Smooth muscle cell (in vitro differentiated cells): ENCODE results near the gene RAI14. TPM values are rescaled to one million over a fixed set of nuclear protein-coding genes. Genes with fewer than 3 reads are reported as not detected.

Experiments used
- DNase-seq: peaks from one replicate; lab custom pipeline; 2025; ENCODE audit not compliant: unreplicated experiment; lab: John Stamatoyannopoulos, UW
- H2AFZ ChIP-seq: fragments of 200-600 bp; sonication (generic); 2 replicates; pipeline ENCODE4 v1.6.0; 2016; ENCODE audit warnings: antibody characterized with exemption, low read depth, mild to moderate bottlenecking
- H3F3A ChIP-seq: fragments of 200-600 bp; sonication (generic); 2 replicates; pipeline ENCODE4 v1.6.0; 2017; ENCODE audit warnings: antibody characterized with exemption, low read depth
- H3K27ac ChIP-seq: fragments of 200-600 bp; sonication (generic); 2 replicates; pipeline ENCODE4 v1.5.1; 2016; ENCODE audit warnings: low read depth, mild to moderate bottlenecking
- H3K27me3 ChIP-seq: fragments of 200-600 bp; sonication (generic); 2 replicates; pipeline ENCODE4 v1.6.1; 2016; ENCODE audit warnings: low read depth, mild to moderate bottlenecking
- H3K36me3 ChIP-seq: fragments of 200-600 bp; sonication (generic); 2 replicates; pipeline ENCODE4 v1.5.1; 2016; ENCODE audit warnings: low read depth
- H3K4me1 ChIP-seq: fragments of 200-600 bp; sonication (generic); 2 replicates; pipeline ENCODE4 v1.5.1; 2016; ENCODE audit warnings: low read depth
- H3K4me2 ChIP-seq: fragments of 200-600 bp; sonication (generic); 2 replicates; pipeline ENCODE4 v1.6.0; 2016; ENCODE audit warnings: mild to moderate bottlenecking
- H3K4me3 ChIP-seq: fragments of 200-600 bp; sonication (generic); 2 replicates; pipeline ENCODE4 v1.5.1; 2016; ENCODE audit warnings: mild to moderate bottlenecking
- H3K79me2 ChIP-seq: fragments of 200-600 bp; sonication (generic); 2 replicates; pipeline ENCODE4 v1.6.0; 2016; ENCODE audit warnings: low read depth, mild to moderate bottlenecking
- H3K9ac ChIP-seq: fragments of 200-600 bp; sonication (generic); 2 replicates; pipeline ENCODE4 v1.6.0; 2016; ENCODE audit warnings: low read depth
- H3K9me3 ChIP-seq: fragments of 200-600 bp; sonication (generic); replicated peaks from 2 replicates; pipeline ENCODE4 v1.5.1; 2016; ENCODE audit warnings: low read depth
- H4K20me1 ChIP-seq: fragments of 200-600 bp; sonication (generic); 2 replicates; pipeline ENCODE4 v1.6.0; 2016; ENCODE audit warnings: low read depth
- whole genome bisulfite sequencing: methylation state at CpG from one replicate; pipeline ENCODE4 v1.1.7; 2016; ENCODE audit warnings: low lambda C conversion rate; 5-methylcytosine and 5-hydroxymethylcytosine counted together
- polyA plus RNA-seq: library from polyadenylated mRNA; unstranded; fragments of >200 nt; fragmentation: Nextera tagmentation; extraction: Ambion mirVana; gene quantifications from 2 replicates; pipeline ENCODE4 v1.2.1, GENCODE V29; 2016
- total RNA-seq: library from RNA; depleted of rRNA; stranded (reverse); fragments of >200 nt; gene quantifications from 2 replicates; pipeline ENCODE4 v1.2.3, GENCODE V29; 2014
- TF ChIP-seq, protein P1 (sequence below): fragments of 200-600 bp; sonication (generic); IDR thresholded peaks from 2 replicates; pipeline ENCODE4 v1.5.1; 2017; ENCODE audit warnings: borderline replicate concordance, mild to moderate bottlenecking, antibody characterized with exemption; ENCODE audit not compliant: insufficient read depth, poor library complexity, severe bottlenecking

The RAI14 gene
- total and polyA plus RNA-seq, 2 experiments from 2014 or later: 111 to 209 TPM

GRCh38 chr5:34863946-34864345 lies 207.8 kb downstream of the RAI14 start:
- WGBS: 65% methylated on average over 3 of the region's 3 CpGs
- TF ChIP-seq, protein P1, sequence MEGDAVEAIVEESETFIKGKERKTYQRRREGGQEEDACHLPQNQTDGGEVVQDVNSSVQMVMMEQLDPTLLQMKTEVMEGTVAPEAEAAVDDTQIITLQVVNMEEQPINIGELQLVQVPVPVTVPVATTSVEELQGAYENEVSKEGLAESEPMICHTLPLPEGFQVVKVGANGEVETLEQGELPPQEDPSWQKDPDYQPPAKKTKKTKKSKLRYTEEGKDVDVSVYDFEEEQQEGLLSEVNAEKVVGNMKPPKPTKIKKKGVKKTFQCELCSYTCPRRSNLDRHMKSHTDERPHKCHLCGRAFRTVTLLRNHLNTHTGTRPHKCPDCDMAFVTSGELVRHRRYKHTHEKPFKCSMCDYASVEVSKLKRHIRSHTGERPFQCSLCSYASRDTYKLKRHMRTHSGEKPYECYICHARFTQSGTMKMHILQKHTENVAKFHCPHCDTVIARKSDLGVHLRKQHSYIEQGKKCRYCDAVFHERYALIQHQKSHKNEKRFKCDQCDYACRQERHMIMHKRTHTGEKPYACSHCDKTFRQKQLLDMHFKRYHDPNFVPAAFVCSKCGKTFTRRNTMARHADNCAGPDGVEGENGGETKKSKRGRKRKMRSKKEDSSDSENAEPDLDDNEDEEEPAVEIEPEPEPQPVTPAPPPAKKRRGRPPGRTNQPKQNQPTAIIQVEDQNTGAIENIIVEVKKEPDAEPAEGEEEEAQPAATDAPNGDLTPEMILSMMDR: no peak
- no peak overlapping the region for H2AFZ ChIP-seq

GRCh38 chr5:34865091-34865490 lies 209.0 kb downstream of the RAI14 start:
- H3K4me1 ChIP-seq: no peaks in the 10 kb centered on the region
- no peak overlapping the region for H3K9ac ChIP-seq
- H3K27me3 ChIP-seq: no peaks in the 10 kb centered on the region
- no peak overlapping the region for H3K4me3 ChIP-seq
- no peaks in the 10 kb centered on the region for H4K20me1 ChIP-seq
- 97% methylated on average over 2 of the region's 2 CpGs for WGBS
- no peaks in the 10 kb centered on the region for H3F3A ChIP-seq
- H3K27ac ChIP-seq: no peak overlapping the region
- H3K36me3 ChIP-seq: no peaks in the 10 kb centered on the region
- H3K79me2 ChIP-seq: no peaks in the 10 kb centered on the region
- TF ChIP-seq, protein P1: no peak
- H2AFZ ChIP-seq: no peak overlapping the region
- no peak overlapping the region for H3K4me2 ChIP-seq
- no peak for DNase-seq
- no peaks in the 10 kb centered on the region for H3K9me3 ChIP-seq

More at GRCh38 chr5:34863946-34864345, 207.8 kb downstream of the RAI14 start:
- no peak overlapping the region for H3K4me2 ChIP-seq
- H3K9me3 ChIP-seq: no peaks in the 10 kb centered on the region
- no peak overlapping the region for H3K27ac ChIP-seq
- H4K20me1 ChIP-seq: no peaks in the 10 kb centered on the region
- H3K9ac ChIP-seq: no peak overlapping the region
- no peak overlapping the region for H3K4me3 ChIP-seq
- no peaks in the 10 kb centered on the region for H3K4me1 ChIP-seq
- DNase-seq: no peak
- no peaks in the 10 kb centered on the region for H3K27me3 ChIP-seq
- no peaks in the 10 kb centered on the region for H3K36me3 ChIP-seq
- H3F3A ChIP-seq: no peaks in the 10 kb centered on the region
- no peaks in the 10 kb centered on the region for H3K79me2 ChIP-seq

DNA sequence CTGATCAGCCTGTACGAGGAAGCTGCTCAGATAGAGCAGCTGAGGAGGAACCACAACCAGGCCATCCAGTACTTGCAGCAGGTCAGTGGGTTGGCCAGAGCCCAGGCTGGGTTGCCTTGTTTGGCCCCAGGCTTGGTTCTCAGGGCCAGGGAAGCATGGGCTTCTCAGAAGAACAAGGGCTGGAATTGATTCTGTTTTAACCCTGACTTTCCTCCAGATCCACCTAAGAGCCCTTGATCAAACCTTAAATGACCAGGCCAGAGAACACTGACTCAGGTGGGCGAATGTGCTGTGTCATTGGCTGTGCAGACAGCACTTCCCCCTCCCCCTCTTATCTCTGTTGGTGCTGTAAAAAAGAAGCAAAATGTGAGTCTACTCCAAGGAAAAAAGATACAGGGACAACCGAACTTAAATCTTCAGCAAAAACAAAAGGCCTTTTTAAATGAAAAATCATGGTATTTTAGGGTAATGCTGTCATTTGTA lies 210.9 kb downstream of the RAI14 start:
- Histone ChIP-seq H3K36me3 (no peaks in the 10 kb centered on the region), H3K27ac (no peak overlapping the region), H3K9me3 (no peaks in the 10 kb centered on the region), H4K20me1 (no peaks in the 10 kb centered on the region), H3K27me3 (no peaks in the 10 kb centered on the region), H3F3A (no peaks in the 10 kb centered on the region), H3K79me2 (no peaks in the 10 kb centered on the region), H2AFZ (no peak overlapping the region), H3K9ac (no peak overlapping the region), H3K4me2 (no peak overlapping the region), H3K4me1 (no peaks in the 10 kb centered on the region), H3K4me3 (no peak overlapping the region)
- WGBS: 65% methylated on average over 3 of the region's 3 CpGs
- no peak for DNase-seq
- TF ChIP-seq, protein P1: no peak

DNA sequence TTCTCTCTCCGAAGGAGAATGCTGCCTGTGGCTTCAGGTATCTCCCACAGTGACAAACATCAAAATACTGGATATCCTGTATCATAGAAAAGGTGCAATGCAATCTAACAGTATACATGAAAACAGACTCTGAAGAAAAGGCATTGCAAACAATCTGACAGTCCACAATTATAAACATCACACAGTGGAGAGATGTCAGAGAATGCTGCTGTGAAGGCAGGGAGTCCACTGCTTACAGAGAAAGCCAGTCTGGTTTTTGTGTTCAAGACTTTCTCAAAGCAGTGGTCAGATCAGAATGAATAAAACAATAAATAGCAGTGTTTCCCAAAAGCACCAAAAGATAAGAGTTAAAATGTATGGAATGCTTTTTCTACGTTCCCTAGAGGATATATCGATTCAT lies 211.5 kb downstream of the RAI14 start:
- Histone ChIP-seq H3K36me3 (no peaks in the 10 kb centered on the region), H3K27me3 (no peaks in the 10 kb centered on the region), H3K9me3 (no peaks in the 10 kb centered on the region), H3K9ac (no peak overlapping the region), H2AFZ (no peak overlapping the region), H3K4me2 (no peak overlapping the region), H3K79me2 (no peaks in the 10 kb centered on the region), H3K4me1 (no peaks in the 10 kb centered on the region), H4K20me1 (no peaks in the 10 kb centered on the region), H3F3A (no peaks in the 10 kb centered on the region), H3K27ac (no peak overlapping the region), H3K4me3 (no peak overlapping the region)
- DNase-seq: no peak
- TF ChIP-seq, protein P1: no peak
- WGBS: 94% methylated on average over 3 of the region's 3 CpGs
